ENCODE data around the gene DYNC1H1.

GRCh38 chr14:102012336-102012735, 48.0 kb downstream of the DYNC1H1 start:
- TF ChIP-seq CTCF (IDR thresholded peaks at IDR 0.05) (no peak), POLR2A (IDR thresholded peaks at IDR 0.05) (no peak)

Measured in esophagus squamous epithelium (tissue), 4 donors.